A673 (cell line): Measurements from ENCODE around the gene KRTAP12-4. TPM values are rescaled to one million over a fixed set of nuclear protein-coding genes. Genes with fewer than 3 reads are reported as not detected.

ENCODE experiments used
- BruUV-seq: library from RNA; stranded (reverse); fragments of 400-500 nt; replicated peaks from 2 replicates; lab custom pipeline; 2021; lab: Mats Ljungman, UMichigan
- CTCF ChIA-PET: fragments of 300-600 bp; sonication (Branson Sonifier 250); formaldehyde crosslinking; loops from one replicate; lab custom pipeline; 2022; ENCODE audit warnings: antibody characterized with exemption; lab: Charles Lee
- POLR2A ChIA-PET: fragments of 300-600 bp; sonication (Branson Sonifier 250); formaldehyde crosslinking; loops from one replicate; lab custom pipeline; 2022; ENCODE audit warnings: antibody characterized with exemption; ENCODE audit not compliant: low non-redundant PET; lab: Charles Lee
- DNase-seq: peaks from one replicate; pipeline ENCODE4 v3.0.0-alpha.2; 2015; ENCODE audit warnings: low spot score
- H3K27ac ChIP-seq: fragments of 200-600 bp; sonication (generic); 2 replicates; pipeline ENCODE4 v1.5.1; 2016; ENCODE audit warnings: mixed run types, low read depth, mild to moderate bottlenecking, mixed read lengths, antibody characterized with exemption, low read length; ENCODE audit not compliant: poor library complexity, severe bottlenecking
- H3K27me3 ChIP-seq: fragments of 200-600 bp; sonication (generic); replicated peaks from 2 replicates; pipeline ENCODE4 v1.6.1; 2017; ENCODE audit warnings: mixed run types, low read depth, mild to moderate bottlenecking, mixed read lengths, antibody characterized with exemption, low read length; ENCODE audit not compliant: insufficient read depth, poor library complexity
- H3K36me3 ChIP-seq: fragments of 200-600 bp; sonication (generic); 2 replicates; pipeline ENCODE4 v1.6.1; 2016; ENCODE audit warnings: mixed run types, mild to moderate bottlenecking, mixed read lengths, antibody characterized with exemption, low read length; ENCODE audit not compliant: insufficient read depth, poor library complexity, severe bottlenecking
- H3K4me1 ChIP-seq: fragments of 200-600 bp; sonication (generic); 2 replicates; pipeline ENCODE4 v1.6.1; 2017; ENCODE audit warnings: mixed run types, mild to moderate bottlenecking, mixed read lengths, antibody characterized with exemption, low read length; ENCODE audit not compliant: insufficient read depth, poor library complexity, severe bottlenecking
- H3K4me3 ChIP-seq: fragments of 200-600 bp; sonication (generic); 2 replicates; pipeline ENCODE4 v1.5.1; 2016; ENCODE audit warnings: low read depth, mixed run types, mild to moderate bottlenecking, mixed read lengths, low read length; ENCODE audit not compliant: poor library complexity, severe bottlenecking
- H3K9me3 ChIP-seq: fragments of 200-600 bp; sonication (generic); 2 replicates; pipeline ENCODE4 v1.6.1; 2016; ENCODE audit warnings: mixed run types, low read depth, mild to moderate bottlenecking, mixed read lengths, antibody characterized with exemption, low read length; ENCODE audit not compliant: poor library complexity, severe bottlenecking
- EZH2 ChIP-seq: fragments of 200-600 bp; sonication (generic); IDR thresholded peaks from 2 replicates; pipeline ENCODE4 v1.6.1; 2017; ENCODE audit warnings: borderline replicate concordance, low read depth, mild to moderate bottlenecking, mixed read lengths, antibody characterized with exemption, low read length; ENCODE audit not compliant: poor library complexity, severe bottlenecking
- intact Hi-C: fragments of 100-400 bp; cut with micrococcal nuclease; formaldehyde crosslinking; loops from one replicate; pipeline ENCODE4 v1.10.0; 2022; ENCODE audit not compliant: unreplicated experiment
- total RNA-seq: library from RNA; stranded (reverse); gene quantifications from 2 replicates; pipeline ENCODE4 v1.2.3, GENCODE V29; 2021
- TF ChIP-seq, protein P1 (sequence below): fragments of 300-800, 200-600 bp; sonication (generic); conservative IDR thresholded peaks from 2 replicates; pipeline ENCODE4 v1.5.1; 2017; ENCODE audit warnings: low read depth, mild to moderate bottlenecking, antibody characterized with exemption, low read length, moderate library complexity, mixed read lengths

KRTAP12-4 gene
- total RNA-seq, 1 experiment from 2014 or later, result 1.0 TPM

DNA sequence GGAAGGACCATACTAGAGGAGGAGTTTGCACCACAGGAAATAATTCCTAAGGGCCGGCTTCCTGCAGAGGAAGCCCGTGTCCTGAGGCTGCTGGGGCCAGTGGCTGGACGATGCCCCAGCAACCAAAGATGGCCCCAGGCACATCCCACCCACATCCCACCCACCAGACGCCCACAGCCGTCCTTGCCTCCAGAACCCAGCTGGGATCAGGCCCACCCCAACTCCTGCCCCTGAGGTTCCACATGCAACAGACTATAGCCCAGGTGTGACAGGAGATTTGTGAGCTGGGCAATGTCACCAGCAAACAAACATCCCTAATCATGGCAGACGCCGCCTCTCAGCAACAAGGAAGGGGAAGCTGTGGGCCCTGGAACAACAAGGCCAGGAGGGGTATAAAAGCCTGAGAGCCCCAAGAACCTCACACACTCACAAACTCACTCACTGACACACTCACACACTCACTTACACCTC, 27.8 kb downstream of the KRTAP12-4 start, which contains the start of gene KRTAP10-9:
Gene KRTAP10-9, plus strand, starts transcription at position 421 of the 471 bp plus-strand sequence. CDS start 79 bp downstream, outside the sequence.
- intact Hi-C loops, result no loop called here
- Histone ChIP-seq H3K36me3 (no peaks in the 10 kb centered on the region), H3K27me3 (no peaks in the 10 kb centered on the region), H3K27ac (no peak within 1 kb of the TSS), H3K9me3 (peaks cover 29% of the 10 kb centered on the region), H3K4me3 (no peak within 1 kb of the TSS), H3K4me1 (no peaks in the 10 kb centered on the region)
- TF ChIP-seq, protein P1, sequence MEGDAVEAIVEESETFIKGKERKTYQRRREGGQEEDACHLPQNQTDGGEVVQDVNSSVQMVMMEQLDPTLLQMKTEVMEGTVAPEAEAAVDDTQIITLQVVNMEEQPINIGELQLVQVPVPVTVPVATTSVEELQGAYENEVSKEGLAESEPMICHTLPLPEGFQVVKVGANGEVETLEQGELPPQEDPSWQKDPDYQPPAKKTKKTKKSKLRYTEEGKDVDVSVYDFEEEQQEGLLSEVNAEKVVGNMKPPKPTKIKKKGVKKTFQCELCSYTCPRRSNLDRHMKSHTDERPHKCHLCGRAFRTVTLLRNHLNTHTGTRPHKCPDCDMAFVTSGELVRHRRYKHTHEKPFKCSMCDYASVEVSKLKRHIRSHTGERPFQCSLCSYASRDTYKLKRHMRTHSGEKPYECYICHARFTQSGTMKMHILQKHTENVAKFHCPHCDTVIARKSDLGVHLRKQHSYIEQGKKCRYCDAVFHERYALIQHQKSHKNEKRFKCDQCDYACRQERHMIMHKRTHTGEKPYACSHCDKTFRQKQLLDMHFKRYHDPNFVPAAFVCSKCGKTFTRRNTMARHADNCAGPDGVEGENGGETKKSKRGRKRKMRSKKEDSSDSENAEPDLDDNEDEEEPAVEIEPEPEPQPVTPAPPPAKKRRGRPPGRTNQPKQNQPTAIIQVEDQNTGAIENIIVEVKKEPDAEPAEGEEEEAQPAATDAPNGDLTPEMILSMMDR, result no peak
- no peak for TF ChIP-seq EZH2
- ChIA-PET CTCF (no interaction called here), POLR2A (no interaction called here)
- BruUV-seq, result no TSS peak
- no peak for DNase-seq

DNA sequence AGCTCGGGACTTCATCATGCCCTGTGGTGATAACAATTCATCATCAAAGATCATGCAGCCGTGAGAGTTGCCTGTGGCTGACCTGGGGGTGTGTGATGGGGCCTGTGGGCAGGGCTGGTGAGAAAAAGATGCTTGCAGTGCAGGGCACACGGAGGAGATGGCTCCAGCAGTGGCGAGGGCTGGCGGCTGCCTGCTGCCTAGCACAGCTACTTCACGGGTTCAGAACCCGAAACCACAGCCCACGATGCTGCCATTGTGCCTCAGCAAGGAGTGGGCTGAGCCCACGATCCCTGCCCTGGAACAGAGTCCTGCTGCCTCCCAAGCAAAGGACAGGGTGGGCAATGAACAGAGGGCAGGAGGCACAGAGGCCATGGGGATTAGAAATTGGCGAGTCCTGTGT, 28.2 kb downstream of the KRTAP12-4 start:
- DNase-seq, result no peak
- Histone ChIP-seq H3K4me3 (no peak overlapping the region), H3K27me3 (no peaks in the 10 kb centered on the region), H3K9me3 (peaks cover 27% of the 10 kb centered on the region), H3K4me1 (no peaks in the 10 kb centered on the region), H3K36me3 (no peaks in the 10 kb centered on the region), H3K27ac (no peak overlapping the region)
- intact Hi-C loops, result no loop called here
- TF ChIP-seq, protein P1, result no peak
- no peak for TF ChIP-seq EZH2
- POLR2A ChIA-PET, result no interaction called here
- CTCF ChIA-PET, result no interaction called here
- no TSS peak for BruUV-seq

DNA sequence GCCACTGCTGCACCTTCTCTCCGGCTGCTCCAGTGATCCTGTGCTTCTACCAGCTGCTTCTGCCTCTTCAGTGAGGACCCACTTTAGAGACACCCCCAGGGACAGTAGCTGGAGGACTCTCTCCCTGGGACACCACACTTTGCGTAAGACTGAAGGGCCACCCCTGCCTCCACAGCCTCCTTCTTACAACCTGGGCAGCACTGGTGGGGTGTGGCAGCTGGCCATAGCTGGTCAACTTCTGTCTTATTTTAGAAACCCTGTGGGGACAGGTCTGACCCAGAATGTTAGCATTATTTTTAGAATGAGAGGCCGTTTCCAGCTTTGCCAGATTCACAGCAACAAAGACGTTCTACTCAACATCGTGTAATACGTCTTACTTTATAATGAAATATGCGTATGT, 28.7 kb downstream of the KRTAP12-4 start:
- TF ChIP-seq, protein P1, result no peak
- Histone ChIP-seq H3K27me3 (no peaks in the 10 kb centered on the region), H3K36me3 (no peaks in the 10 kb centered on the region), H3K27ac (no peak overlapping the region), H3K9me3 (peaks cover 22% of the 10 kb centered on the region), H3K4me1 (no peaks in the 10 kb centered on the region), H3K4me3 (no peak overlapping the region)
- no TSS peak for BruUV-seq
- POLR2A ChIA-PET, result no interaction called here
- intact Hi-C loops, result no loop called here
- DNase-seq, result no peak
- CTCF ChIA-PET, result no interaction called here
